Osteoblast (primary cell): ENCODE measurements around the gene ANKFN1. TPM values are rescaled to one million over a fixed set of nuclear protein-coding genes. Genes with fewer than 3 reads are reported as not detected.

Experiments
- DNase-seq: peaks from one replicate; pipeline ENCODE4 v3.0.0; 2011; ENCODE audit warnings: low spot score, mixed read lengths; ENCODE audit not compliant: insufficient read length; ENCODE audit errors: missing footprints
- H2AFZ ChIP-seq: 2 replicates; pipeline ENCODE4 v1.6.0; 2011; ENCODE audit warnings: mild to moderate bottlenecking, low read length
- H3K27ac ChIP-seq: 2 replicates; pipeline ENCODE4 v1.5.1; 2011; ENCODE audit warnings: mild to moderate bottlenecking, low read depth, low read length, moderate library complexity
- H3K27me3 ChIP-seq: 2 replicates; pipeline ENCODE4 v1.6.0; 2012; ENCODE audit warnings: mild to moderate bottlenecking, control low read depth, inconsistent platforms, low read length, moderate library complexity; ENCODE audit not compliant: insufficient read depth
- H3K36me3 ChIP-seq: 2 replicates; pipeline ENCODE4 v1.5.1; 2011; ENCODE audit warnings: mild to moderate bottlenecking, low read length, control low read depth, moderate library complexity; ENCODE audit not compliant: insufficient read depth
- H3K4me1 ChIP-seq: 2 replicates; pipeline ENCODE4 v1.5.1; 2011; ENCODE audit warnings: mild to moderate bottlenecking, low read length, control low read depth, moderate library complexity; ENCODE audit not compliant: insufficient read depth
- H3K4me2 ChIP-seq: 2 replicates; pipeline ENCODE4 v1.6.0; 2011; ENCODE audit warnings: mild to moderate bottlenecking, low read length; ENCODE audit not compliant: insufficient read depth
- H3K4me3 ChIP-seq: fragments of 200-600 bp; sonication (generic); 3 replicates; pipeline ENCODE4 v1.5.1; 2012; ENCODE audit warnings: mild to moderate bottlenecking, low read length, inconsistent platforms; ENCODE audit not compliant: insufficient read depth
- H3K79me2 ChIP-seq: 2 replicates; pipeline ENCODE4 v1.6.0; 2012; ENCODE audit warnings: mild to moderate bottlenecking, low read length, control low read depth, inconsistent platforms; ENCODE audit not compliant: insufficient read depth
- H3K9me3 ChIP-seq: 2 replicates; pipeline ENCODE4 v1.5.1; 2011; ENCODE audit warnings: low read depth, low read length, control low read depth
- H4K20me1 ChIP-seq: 2 replicates; pipeline ENCODE4 v1.6.0; 2012; ENCODE audit warnings: mild to moderate bottlenecking, low read length, control low read depth; ENCODE audit not compliant: insufficient read depth
- CTCF ChIP-seq: IDR thresholded peaks from 2 replicates; pipeline ENCODE4 v1.5.1; 2011; ENCODE audit warnings: mild to moderate bottlenecking, low read depth, low read length, moderate library complexity; ENCODE audit errors: extremely low read depth
- total RNA-seq: library from RNA; depleted of rRNA; stranded (reverse); fragments of >200 nt; gene quantifications from 2 replicates; pipeline ENCODE4 v1.2.3, GENCODE V29; 2012

ANKFN1 gene
- total RNA-seq, 1 donor = 0.72 TPM

DNA sequence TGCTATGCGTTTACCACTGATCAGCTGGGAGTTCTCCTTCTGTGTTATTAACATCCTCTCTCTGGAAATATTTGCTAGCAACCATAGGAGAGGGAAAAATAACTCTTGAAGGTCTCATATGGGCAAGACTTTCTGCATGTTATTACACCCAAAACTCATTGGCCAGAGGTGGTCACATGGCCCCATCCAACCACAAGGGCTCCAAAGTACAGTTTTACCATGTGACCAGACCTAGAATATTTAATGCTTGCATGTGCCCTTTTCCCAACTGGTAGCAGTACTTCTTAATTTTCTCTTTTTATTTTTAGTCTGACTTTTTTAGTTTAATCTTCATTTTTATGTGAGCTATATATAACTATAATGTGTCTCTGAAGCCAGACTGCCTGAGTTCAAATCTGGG is 299.2 kb downstream of the ANKFN1 start:
- no peaks in the 10 kb centered on the region for H3K4me1 ChIP-seq
- H3K27me3 ChIP-seq = no peaks in the 10 kb centered on the region
- H3K79me2 ChIP-seq = no peaks in the 10 kb centered on the region
- no peaks in the 10 kb centered on the region for H4K20me1 ChIP-seq
- H3K9me3 ChIP-seq = no peaks in the 10 kb centered on the region
- H3K4me2 ChIP-seq = no peak overlapping the region
- no peak overlapping the region for H3K4me3 ChIP-seq
- no peak overlapping the region for H2AFZ ChIP-seq
- TF ChIP-seq CTCF = no peak
- DNase-seq = no peak
- no peak overlapping the region for H3K27ac ChIP-seq
- no peaks in the 10 kb centered on the region for H3K36me3 ChIP-seq

DNA sequence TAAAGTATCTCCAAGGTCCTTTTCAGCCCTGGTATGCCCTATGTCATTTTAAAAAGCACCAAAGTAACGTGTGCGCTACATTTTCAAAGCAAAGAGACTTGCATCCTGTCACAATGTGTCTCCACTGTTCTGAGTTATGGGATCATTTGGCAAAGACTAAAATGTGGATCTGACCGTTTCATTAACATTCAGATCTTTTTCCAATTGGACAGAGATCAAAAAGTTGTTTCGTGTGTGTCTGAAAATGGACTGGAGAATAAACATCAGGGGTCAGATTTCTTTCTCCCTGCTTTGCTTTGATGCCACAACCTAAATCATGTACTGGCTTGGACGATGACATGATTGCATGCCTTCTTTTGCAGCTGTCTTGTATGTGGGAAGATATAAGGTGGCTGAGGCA is 304.2 kb downstream of the ANKFN1 start:
- Histone ChIP-seq H3K9me3 (no peaks in the 10 kb centered on the region), H3K79me2 (no peaks in the 10 kb centered on the region), H3K27ac (no peak overlapping the region), H3K36me3 (no peaks in the 10 kb centered on the region), H3K4me1 (no peaks in the 10 kb centered on the region), H3K4me2 (no peak overlapping the region), H2AFZ (no peak overlapping the region), H4K20me1 (no peaks in the 10 kb centered on the region), H3K4me3 (no peak overlapping the region), H3K27me3 (no peaks in the 10 kb centered on the region)
- TF ChIP-seq CTCF = no peak
- no peak for DNase-seq

DNA sequence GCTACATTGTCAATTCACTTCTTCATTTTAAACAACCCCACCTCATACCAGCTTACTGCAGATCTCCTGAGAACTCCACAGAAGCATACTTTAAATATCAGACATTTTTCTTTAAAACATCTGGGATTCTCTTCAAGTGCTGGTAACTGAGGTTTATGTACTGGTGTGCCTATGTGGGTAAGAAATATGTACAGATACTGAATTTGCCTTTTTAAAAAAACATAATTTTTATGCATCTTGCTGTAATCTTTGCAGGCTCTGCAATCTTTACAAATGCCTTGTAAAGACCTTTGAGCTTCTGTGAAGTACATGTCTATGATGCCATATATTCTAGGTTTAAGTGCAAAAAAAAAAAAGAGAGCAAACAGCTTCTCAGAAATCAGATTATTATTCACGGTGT is 312.6 kb downstream of the ANKFN1 start:
- no peak for TF ChIP-seq CTCF

DNA sequence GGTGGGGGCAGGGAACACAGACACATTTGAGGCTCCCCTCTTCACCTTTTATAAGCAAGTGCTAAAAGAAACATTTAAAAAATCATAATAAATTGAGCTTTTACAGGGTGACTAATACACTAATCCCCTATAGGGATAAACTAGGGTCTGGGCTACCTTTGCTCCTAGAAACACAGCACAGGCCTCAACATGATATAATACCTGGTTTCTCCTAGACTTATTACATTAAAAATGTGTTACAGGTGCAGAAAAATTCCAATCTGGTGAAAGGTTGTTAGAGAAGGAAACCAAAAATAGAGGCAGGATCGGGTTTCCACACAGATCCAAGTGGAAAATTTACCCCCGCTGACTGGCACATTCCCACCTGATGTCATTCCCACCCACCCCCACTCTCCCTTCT is 315.6 kb downstream of the ANKFN1 start:
- Histone ChIP-seq H3K79me2 (no peaks in the 10 kb centered on the region), H3K4me3 (no peak overlapping the region), H3K9me3 (no peaks in the 10 kb centered on the region), H3K36me3 (no peaks in the 10 kb centered on the region), H3K27ac (no peak overlapping the region), H4K20me1 (no peaks in the 10 kb centered on the region), H3K27me3 (no peaks in the 10 kb centered on the region), H3K4me2 (no peak overlapping the region), H2AFZ (no peak overlapping the region), H3K4me1 (no peaks in the 10 kb centered on the region)
- DNase-seq = no peak
- no peak for TF ChIP-seq CTCF

More for the DNA sequence above, 312.6 kb downstream of the ANKFN1 start:
- DNase-seq = no peak
- Histone ChIP-seq H3K4me2 (no peak overlapping the region), H4K20me1 (no peaks in the 10 kb centered on the region), H3K27me3 (no peaks in the 10 kb centered on the region), H3K27ac (no peak overlapping the region), H3K79me2 (no peaks in the 10 kb centered on the region), H3K36me3 (no peaks in the 10 kb centered on the region), H3K4me1 (no peaks in the 10 kb centered on the region), H3K9me3 (no peaks in the 10 kb centered on the region), H3K4me3 (no peak overlapping the region), H2AFZ (no peak overlapping the region)
